Measurements from ENCODE around the gene ATG2B.

DNA sequence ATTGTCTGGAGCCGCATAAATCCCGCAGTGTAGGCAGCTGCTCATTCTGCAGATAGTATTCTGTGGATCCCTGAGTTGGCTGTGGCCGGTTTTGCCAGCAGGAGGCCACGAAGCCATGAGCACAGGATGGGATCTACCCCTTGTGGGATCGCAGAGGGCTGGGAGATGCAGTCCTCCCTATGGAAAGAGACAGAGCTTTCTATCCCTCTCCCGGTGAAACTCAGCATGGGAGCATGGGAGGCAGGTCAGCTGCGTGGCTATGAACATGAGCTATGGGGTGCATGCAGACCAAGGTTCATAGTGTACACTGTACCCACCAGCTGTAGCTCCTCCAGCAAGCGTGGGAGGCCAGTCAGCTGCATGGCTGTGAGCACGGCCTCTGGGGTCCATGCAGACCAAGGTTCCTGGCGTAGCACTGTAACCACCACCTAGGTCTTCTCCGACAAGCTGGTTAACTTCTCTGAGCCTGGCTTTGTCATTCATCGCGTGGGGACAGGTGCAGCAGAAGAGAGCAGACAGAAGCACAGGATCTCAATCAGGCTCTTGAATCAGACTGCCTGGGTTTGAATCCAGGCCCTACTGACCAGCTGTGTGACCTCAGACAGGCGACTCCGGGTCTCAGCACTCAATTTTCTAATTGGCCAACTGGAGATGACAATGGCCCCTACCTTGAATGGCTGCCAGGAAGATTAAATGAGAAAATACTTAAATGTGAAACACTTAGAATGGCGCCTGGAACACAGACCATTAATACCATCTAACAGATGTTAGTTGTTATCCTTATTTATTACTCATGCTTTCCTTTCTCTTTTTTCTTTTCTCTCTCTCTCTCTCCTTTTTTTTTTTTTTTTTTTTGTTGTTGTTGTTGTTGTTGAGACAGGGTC is 101.1 kb downstream of the ATG2B start:
- TF ChIP-seq, protein P1, sequence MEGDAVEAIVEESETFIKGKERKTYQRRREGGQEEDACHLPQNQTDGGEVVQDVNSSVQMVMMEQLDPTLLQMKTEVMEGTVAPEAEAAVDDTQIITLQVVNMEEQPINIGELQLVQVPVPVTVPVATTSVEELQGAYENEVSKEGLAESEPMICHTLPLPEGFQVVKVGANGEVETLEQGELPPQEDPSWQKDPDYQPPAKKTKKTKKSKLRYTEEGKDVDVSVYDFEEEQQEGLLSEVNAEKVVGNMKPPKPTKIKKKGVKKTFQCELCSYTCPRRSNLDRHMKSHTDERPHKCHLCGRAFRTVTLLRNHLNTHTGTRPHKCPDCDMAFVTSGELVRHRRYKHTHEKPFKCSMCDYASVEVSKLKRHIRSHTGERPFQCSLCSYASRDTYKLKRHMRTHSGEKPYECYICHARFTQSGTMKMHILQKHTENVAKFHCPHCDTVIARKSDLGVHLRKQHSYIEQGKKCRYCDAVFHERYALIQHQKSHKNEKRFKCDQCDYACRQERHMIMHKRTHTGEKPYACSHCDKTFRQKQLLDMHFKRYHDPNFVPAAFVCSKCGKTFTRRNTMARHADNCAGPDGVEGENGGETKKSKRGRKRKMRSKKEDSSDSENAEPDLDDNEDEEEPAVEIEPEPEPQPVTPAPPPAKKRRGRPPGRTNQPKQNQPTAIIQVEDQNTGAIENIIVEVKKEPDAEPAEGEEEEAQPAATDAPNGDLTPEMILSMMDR (IDR thresholded peaks at IDR 0.05; ENCODE audit: low read depth, low read length), result no peak
- no peak for TF ChIP-seq EZH2phosphoT487 (IDR thresholded peaks at IDR 0.05; ENCODE audit: low read depth)
